Endodermal cell (in vitro differentiated cells): ENCODE data around the gene ASPG. TPM values are rescaled to one million over a fixed set of nuclear protein-coding genes. Genes with fewer than 3 reads are reported as not detected.

Source experiments
- DNase-seq: peaks from one replicate; pipeline ENCODE4 v3.0.0-alpha.2; 2017
- H3K27ac ChIP-seq: 2 replicates; pipeline ENCODE4 v1.5.1; 2013; ENCODE audit warnings: mild to moderate bottlenecking, low read depth, low read length, moderate library complexity
- H3K27me3 ChIP-seq: 2 replicates; pipeline ENCODE4 v1.6.1; 2013; ENCODE audit warnings: mild to moderate bottlenecking, low read length, moderate library complexity; ENCODE audit not compliant: insufficient read depth, control insufficient read depth, poor library complexity, severe bottlenecking
- H3K36me3 ChIP-seq: 2 replicates; pipeline ENCODE4 v1.7.0; 2013; ENCODE audit warnings: mild to moderate bottlenecking, low read length, moderate library complexity; ENCODE audit not compliant: control insufficient read depth, insufficient read depth
- H3K4me1 ChIP-seq: one replicate; pipeline ENCODE4 v1.7.0; 2013; ENCODE audit warnings: low read length; ENCODE audit not compliant: control insufficient read depth, insufficient read depth
- H3K4me3 ChIP-seq: 2 replicates; pipeline ENCODE4 v1.5.1; 2013; ENCODE audit warnings: mild to moderate bottlenecking, low read length, moderate library complexity
- H3K9ac ChIP-seq: 2 replicates; pipeline ENCODE4 v1.6.1; 2013; ENCODE audit warnings: mild to moderate bottlenecking, low read length, moderate library complexity; ENCODE audit not compliant: poor library complexity, severe bottlenecking; ENCODE audit errors: extremely low read depth
- H3K9me3 ChIP-seq: 2 replicates; pipeline ENCODE4 v1.6.1; 2013; ENCODE audit warnings: mild to moderate bottlenecking, low read length, moderate library complexity; ENCODE audit not compliant: control insufficient read depth
- H3K27ac Mint-ChIP-seq: 2 replicates; pipeline ENCODE4 v1.8.0; 2020; ENCODE audit warnings: mixed read lengths
- H3K27me3 Mint-ChIP-seq: 2 replicates; pipeline ENCODE4 v1.8.0; 2021; ENCODE audit warnings: mild to moderate bottlenecking, mixed read lengths; ENCODE audit not compliant: insufficient read depth
- H3K36me3 Mint-ChIP-seq: 2 replicates; pipeline ENCODE4 v1.8.0; 2020; ENCODE audit warnings: low read depth, mixed read lengths
- H3K4me1 Mint-ChIP-seq: 2 replicates; pipeline ENCODE4 v1.8.0; 2020; ENCODE audit warnings: mixed read lengths
- H3K4me3 Mint-ChIP-seq: 2 replicates; pipeline ENCODE4 v1.8.0; 2020; ENCODE audit warnings: mild to moderate bottlenecking, moderate library complexity, mixed read lengths
- H3K9me3 Mint-ChIP-seq: 2 replicates; pipeline ENCODE4 v1.8.0; 2020; ENCODE audit warnings: mild to moderate bottlenecking, mixed read lengths
- WGBS, 2 experiments: methylation state at CpG; one replicate each; pipeline versions ENCODE4 v1.1.5 to v1.1.7; 2013; ENCODE audit warnings: missing lambda C conversion rate in 2 of 2, mixed read lengths in 1 of 2; ENCODE audit not compliant: insufficient coverage in 1 of 2, insufficient read length in 1 of 2; 5-methylcytosine and 5-hydroxymethylcytosine counted together
- total RNA-seq, 2 donors: library from RNA; stranded (reverse); fragmentation: NEBNext Ultra II Directional in 1 of 2; extraction: Animal tissue kit (Norgen Biotek cat#: 25700) in 1 of 2; gene quantifications; 2 replicates in 1 of 2; 3 replicates in 1 of 2; pipeline ENCODE4 v1.2.1, GENCODE V29; 2021
- TF ChIP-seq, protein P1 (sequence below): fragments of 200-600 bp; sonication (generic); conservative IDR thresholded peaks from 2 replicates; pipeline ENCODE4 v1.5.0; 2021; ENCODE audit warnings: antibody characterized with exemption, mild to moderate bottlenecking

The ASPG gene
- total RNA-seq, 2 donors from 2014 or later: 0.71 to 1.4 TPM

DNA sequence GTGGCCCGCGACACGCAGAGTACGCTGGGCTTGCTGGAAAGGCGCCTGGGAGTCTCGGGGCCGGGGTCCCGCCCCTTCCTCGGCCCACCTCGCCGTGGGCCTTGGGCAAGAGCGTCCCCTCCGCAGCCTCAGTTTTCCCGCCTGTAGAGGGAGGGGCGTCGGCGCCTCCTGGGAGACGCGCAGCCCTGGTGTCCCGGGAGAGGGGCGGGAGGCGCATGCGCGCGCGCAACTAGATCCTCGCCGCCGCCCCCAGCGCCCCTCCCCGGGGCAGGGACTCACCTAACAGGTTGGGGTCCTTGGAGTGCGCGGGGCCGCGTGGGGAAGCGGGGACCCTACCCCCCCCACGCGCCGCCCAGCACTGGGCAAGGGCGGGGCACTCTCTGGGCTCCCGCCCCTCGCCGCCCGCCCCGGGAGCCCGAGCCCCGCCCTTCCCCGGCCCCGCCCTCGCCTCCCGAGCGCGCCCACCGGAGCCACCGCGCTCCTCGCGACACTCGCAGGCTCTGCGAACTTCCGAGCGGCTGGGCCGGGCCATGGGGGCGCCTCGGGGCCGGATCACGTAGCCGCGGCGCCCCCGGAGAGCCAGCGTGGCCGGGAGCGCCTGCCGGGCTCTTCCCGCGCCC, 52.7 kb downstream of the ASPG start, which contains the start of gene KIF26A:
KIF26A (plus strand) TSS at position 490 of the 620 bp plus-strand sequence. CDS start 136 bp downstream, outside the sequence.
- H3K9ac ChIP-seq: peak within 1 kb of the TSS; percentile 20
- no peaks in the 10 kb centered on the region for H3K9me3 ChIP-seq
- H3K36me3 ChIP-seq: peaks cover 4% of the 10 kb centered on the region
- Mint-ChIP-seq H3K36me3 (peaks cover 6% of the 10 kb centered on the region), H3K4me1 (peaks cover 16% of the 10 kb centered on the region), H3K4me3 (peak within 1 kb of the TSS; percentile 68), H3K27ac (no peak within 1 kb of the TSS), H3K9me3 (no peaks in the 10 kb centered on the region), H3K27me3 (peaks cover 36% of the 10 kb centered on the region)
- H3K4me3 ChIP-seq: peak within 1 kb of the TSS; percentile 89
- H3K27me3 ChIP-seq: peaks cover 40% of the 10 kb centered on the region
- 0 to 1% methylated on average over 21 to 77 of the region's 77 CpGs for WGBS, 2 experiments
- H3K4me1 ChIP-seq: peaks cover 4% of the 10 kb centered on the region
- TF ChIP-seq, protein P1, sequence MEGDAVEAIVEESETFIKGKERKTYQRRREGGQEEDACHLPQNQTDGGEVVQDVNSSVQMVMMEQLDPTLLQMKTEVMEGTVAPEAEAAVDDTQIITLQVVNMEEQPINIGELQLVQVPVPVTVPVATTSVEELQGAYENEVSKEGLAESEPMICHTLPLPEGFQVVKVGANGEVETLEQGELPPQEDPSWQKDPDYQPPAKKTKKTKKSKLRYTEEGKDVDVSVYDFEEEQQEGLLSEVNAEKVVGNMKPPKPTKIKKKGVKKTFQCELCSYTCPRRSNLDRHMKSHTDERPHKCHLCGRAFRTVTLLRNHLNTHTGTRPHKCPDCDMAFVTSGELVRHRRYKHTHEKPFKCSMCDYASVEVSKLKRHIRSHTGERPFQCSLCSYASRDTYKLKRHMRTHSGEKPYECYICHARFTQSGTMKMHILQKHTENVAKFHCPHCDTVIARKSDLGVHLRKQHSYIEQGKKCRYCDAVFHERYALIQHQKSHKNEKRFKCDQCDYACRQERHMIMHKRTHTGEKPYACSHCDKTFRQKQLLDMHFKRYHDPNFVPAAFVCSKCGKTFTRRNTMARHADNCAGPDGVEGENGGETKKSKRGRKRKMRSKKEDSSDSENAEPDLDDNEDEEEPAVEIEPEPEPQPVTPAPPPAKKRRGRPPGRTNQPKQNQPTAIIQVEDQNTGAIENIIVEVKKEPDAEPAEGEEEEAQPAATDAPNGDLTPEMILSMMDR: no peak
- DNase-seq: peak; percentile 89
- H3K27ac ChIP-seq: no peak within 1 kb of the TSS

DNA sequence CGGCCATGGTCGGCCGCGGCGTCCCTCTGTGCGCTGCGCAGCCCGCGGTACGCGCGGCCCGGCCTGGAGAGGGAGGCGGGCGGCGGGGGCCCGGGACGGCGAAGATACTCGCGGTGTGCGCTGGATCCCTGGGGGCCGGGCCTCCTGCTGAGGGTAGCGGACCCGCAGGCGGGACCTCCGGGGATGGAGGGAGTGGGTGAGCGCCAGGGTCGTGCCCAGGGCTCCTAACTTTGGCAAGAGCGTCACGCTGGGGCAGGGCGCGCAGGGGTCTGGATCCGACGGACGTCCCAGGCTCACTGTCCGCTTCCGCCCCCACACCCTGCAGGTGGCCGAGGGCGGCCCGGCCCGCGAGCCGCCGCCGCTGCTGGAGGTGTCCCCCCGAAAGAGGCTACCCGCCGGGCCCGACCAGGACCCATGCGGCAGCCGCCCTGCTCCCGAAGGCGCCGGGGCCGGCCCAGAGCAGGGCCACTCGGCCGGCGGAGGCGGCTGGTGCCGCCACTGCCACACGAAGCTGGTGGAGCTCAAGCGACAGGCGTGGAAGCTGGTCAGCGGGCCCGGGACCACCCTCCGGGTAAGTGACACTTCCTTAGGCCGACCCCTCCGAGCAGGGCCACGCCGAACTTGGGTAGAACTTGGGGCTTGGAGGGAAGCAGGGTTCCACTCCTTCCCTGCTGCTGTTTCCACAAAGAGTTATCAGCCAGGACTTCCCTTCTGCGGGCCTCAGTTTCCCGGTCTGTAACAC, 53.4 kb downstream of the ASPG start:
- Mint-ChIP-seq H3K9me3 (no peaks in the 10 kb centered on the region), H3K4me1 (peaks cover 16% of the 10 kb centered on the region), H3K27ac (no peak overlapping the region), H3K4me3 (peak overlapping the region; percentile 68), H3K27me3 (peaks cover 31% of the 10 kb centered on the region), H3K36me3 (peaks cover 7% of the 10 kb centered on the region)
- peak overlapping the region; percentile 89 for H3K4me3 ChIP-seq
- H3K27ac ChIP-seq: no peak overlapping the region
- no peaks in the 10 kb centered on the region for H3K9me3 ChIP-seq
- H3K9ac ChIP-seq: peak overlapping the region; percentile 20
- peaks cover 4% of the 10 kb centered on the region for H3K4me1 ChIP-seq
- peaks cover 34% of the 10 kb centered on the region for H3K27me3 ChIP-seq
- H3K36me3 ChIP-seq: peaks cover 4% of the 10 kb centered on the region
- TF ChIP-seq, protein P1: no peak
- peak; percentile 72 for DNase-seq
- 0% methylated on average over 22 to 73 of the region's 73 CpGs for WGBS, 2 experiments

DNA sequence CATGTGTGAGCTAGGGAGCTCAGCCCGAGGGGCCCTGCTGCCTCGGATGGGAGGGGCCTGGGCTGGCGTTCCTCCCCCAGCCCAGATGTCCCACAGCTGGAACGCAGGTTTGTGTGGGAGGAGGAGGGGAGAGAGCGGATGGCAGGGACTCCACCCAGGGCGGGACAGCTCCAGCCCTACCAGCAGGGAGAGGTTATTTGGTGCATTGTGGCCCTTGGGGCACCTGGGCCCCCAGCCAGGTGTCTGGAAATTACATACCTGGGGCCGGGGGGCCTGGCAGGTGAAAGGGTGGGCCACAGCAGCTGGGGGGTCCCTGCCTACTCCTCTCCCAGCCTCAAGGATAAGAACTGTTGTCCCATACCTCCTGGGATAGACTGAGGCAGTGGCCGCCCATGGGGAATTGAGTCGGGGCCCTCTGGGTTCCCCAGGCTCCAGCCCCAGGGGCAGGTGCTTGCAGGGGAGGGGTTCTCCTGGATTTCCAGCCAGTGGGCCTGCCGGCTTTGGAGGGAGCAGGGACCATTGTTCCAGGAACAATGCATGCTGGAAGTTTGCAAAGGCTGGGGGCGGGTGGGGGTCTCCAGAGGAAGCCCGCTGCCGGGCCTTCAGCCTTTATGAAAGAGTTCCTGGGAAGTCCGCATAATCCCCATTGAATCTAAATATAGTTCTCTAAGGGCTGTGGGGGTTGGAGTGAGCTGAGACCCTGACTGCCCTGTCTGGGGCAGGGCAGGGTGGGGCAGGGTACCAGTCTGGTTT, 54.1 kb downstream of the ASPG start:
- Mint-ChIP-seq H3K27me3 (peaks cover 25% of the 10 kb centered on the region), H3K4me1 (peaks cover 16% of the 10 kb centered on the region), H3K36me3 (peaks cover 7% of the 10 kb centered on the region), H3K4me3 (peak overlapping the region; percentile 68), H3K27ac (no peak overlapping the region), H3K9me3 (no peaks in the 10 kb centered on the region)
- peak; percentile 53 for DNase-seq
- H3K27me3 ChIP-seq: peaks cover 26% of the 10 kb centered on the region
- WGBS, 2 experiments: 9 to 14% methylated on average over 6 to 14 of the region's 14 CpGs
- peaks cover 4% of the 10 kb centered on the region for H3K36me3 ChIP-seq
- no peak overlapping the region for H3K9ac ChIP-seq
- TF ChIP-seq, protein P1: no peak
- H3K4me1 ChIP-seq: peaks cover 4% of the 10 kb centered on the region
- H3K27ac ChIP-seq: no peak overlapping the region
- no peaks in the 10 kb centered on the region for H3K9me3 ChIP-seq
- H3K4me3 ChIP-seq: peak overlapping the region; percentile 89
